ENCODE results near the gene EIF2B4. TPM values are rescaled to one million over a fixed set of nuclear protein-coding genes. Genes with fewer than 3 reads are reported as not detected.

EIF2B4 gene
- total and polyA plus RNA-seq, 9 of the 15 experiments (the other 6 are each of a cell fraction or from before 2014, with no cell fraction given), result 29.7 to 80.3 (median 58.9) TPM

DNA sequence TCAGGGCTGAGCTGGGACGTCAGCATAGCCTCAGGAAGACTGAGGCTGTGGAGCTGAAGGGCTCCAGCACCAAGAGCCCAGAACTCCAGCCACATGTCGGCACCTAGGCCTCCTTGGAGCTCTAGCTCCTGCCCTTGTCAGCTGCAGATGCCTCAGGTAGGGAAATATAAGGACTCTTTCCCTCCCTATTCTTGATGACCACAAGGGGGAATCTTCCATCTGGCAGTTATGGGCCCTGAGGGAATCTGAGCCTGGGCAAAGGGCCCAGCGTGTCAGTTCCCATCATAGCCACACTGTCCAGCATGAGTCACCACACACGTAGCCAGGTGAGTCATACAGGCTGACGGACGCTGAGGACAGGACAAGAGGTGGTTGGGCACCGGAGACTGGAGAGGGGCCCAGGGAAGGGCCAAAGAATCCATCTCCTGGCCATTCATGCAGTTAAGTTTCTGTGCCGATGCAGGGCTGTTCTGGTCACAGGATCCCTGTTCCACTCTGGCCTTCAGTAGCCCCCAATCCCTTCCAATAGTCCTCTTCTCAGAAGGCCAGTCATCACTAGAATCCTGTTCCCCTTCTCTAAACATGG is 49.1 kb downstream of the EIF2B4 start (continued):
- TF ChIP-seq PBX2 (CRISPR knock-in tag; IDR thresholded peaks at IDR 0.05; ENCODE audit: low read depth) (0 out of 2 replicates have a peak, but pooled peaks have one; percentile 4), PBX2 (tag; conservative IDR thresholded peaks at IDR 0.05; ENCODE audit: low read depth) (no peak), L3MBTL2 (IDR thresholded peaks at IDR 0.05) (peak; percentile 51; the same call in 1 of the 2 replicates), FOXP4 (CRISPR knock-in tag; IDR thresholded peaks at IDR 0.05; ENCODE audit: borderline replicate concordance) (no peak), MAFK (IDR thresholded peaks at IDR 0.05; ENCODE audit: low read length) (no peak), JUNB (CRISPR knock-in tag; conservative IDR thresholded peaks at IDR 0.05) (peak; percentile 91), PHF21A (IDR thresholded peaks at IDR 0.05; ENCODE audit: borderline replicate concordance, low read depth) (peak; percentile 87; the same call in 1 of the 2 replicates), RB1 (IDR thresholded peaks at IDR 0.05; ENCODE audit: low read depth) (no peak; the same call in 1 of the 2 replicates), SMARCE1 (IDR thresholded peaks at IDR 0.05) (peak; percentile 91), SMAD2 (IDR thresholded peaks at IDR 0.05; ENCODE audit: low read depth, low read length) (no peak), STAT6 (CRISPR knock-in tag; IDR thresholded peaks at IDR 0.05) (0 out of 2 replicates have a peak, but pooled peaks have one; percentile 60), PKNOX1 (IDR thresholded peaks at IDR 0.05) (peak; percentile 89), TCF3 (CRISPR knock-in tag; IDR thresholded peaks at IDR 0.05) (0 out of 2 replicates have a peak, but pooled peaks have one; percentile 7), MYNN (IDR thresholded peaks at IDR 0.05) (peak; percentile 68; the same call in 1 of the 2 replicates), MYNN (CRISPR knock-in tag; IDR thresholded peaks at IDR 0.05) (no peak), TEAD2 (tag; IDR thresholded peaks at IDR 0.05) (no peak), NELFE (IDR thresholded peaks at IDR 0.05; ENCODE audit: insufficient read depth, insufficient read length) (no peak), KAT8 (IDR thresholded peaks at IDR 0.05; ENCODE audit: low read depth) (no peak), EGR1 (conservative IDR thresholded peaks at IDR 0.05) (no peak), TAF9B (IDR thresholded peaks at IDR 0.05; ENCODE audit: partially characterized antibody) (peak; percentile 51)
- TF ChIP-seq, protein P1, sequence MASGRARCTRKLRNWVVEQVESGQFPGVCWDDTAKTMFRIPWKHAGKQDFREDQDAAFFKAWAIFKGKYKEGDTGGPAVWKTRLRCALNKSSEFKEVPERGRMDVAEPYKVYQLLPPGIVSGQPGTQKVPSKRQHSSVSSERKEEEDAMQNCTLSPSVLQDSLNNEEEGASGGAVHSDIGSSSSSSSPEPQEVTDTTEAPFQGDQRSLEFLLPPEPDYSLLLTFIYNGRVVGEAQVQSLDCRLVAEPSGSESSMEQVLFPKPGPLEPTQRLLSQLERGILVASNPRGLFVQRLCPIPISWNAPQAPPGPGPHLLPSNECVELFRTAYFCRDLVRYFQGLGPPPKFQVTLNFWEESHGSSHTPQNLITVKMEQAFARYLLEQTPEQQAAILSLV (tag; IDR thresholded peaks at IDR 0.05), result no peak

Measured in K562 (cell line).